ENCODE measurements around the gene PYY. TPM values are rescaled to one million over a fixed set of nuclear protein-coding genes. Genes with fewer than 3 reads are reported as not detected.
A peak's percentile ranks its signal among the peaks of the same experiment; 100 is the strongest.

The PYY gene
- total RNA-seq, 3 donors from 2014 or later, result 0.88 to 0.98 TPM; not detected in 1

DNA sequence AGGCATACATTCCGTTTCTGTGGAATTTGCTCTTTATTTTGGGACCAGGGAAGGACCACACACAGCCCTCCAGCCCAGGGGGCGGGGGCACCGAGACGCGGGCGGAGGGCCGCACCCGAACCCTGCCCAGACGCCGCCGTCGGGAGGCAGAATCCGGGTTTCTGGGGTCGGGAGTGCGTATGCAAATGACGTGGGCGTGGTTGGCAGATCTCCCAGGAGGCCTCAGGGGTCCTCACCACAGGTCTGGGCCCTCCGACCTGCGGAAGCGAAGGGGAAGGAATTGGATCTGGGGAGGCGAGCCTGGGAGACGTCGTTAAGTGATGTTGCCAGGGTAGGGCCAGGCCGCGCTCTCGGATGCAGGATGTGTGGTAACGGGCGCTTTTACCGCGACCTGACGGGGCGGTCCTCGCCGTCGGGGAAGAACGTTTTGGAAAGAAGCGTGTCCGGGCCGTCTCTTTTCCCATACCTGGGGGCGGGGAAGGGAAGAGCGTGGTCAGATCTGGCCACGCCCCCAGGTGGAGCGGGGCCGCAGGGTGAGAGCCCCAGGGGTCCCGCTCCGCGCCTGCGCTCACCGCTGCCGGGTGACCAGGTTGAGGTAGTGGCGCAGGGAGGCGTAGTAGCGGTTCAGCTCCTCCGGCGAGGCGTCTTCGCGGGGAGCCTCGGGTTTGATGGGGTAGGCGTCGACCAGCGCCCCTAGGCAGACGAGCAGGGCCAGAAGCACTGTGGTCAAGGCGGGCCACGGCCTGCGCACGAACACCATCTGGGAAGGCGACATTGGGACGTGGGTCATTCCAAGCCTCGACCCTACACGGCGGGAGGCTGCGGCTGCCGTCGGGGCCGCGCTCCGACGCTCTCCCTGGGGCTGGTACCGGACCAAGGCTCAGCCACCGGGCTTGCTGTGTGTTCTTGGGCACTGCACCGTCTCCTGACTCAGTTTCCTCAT is 745 bp downstream of the PYY start:
- TF ChIP-seq POLR2AphosphoS5 (IDR thresholded peaks at IDR 0.05) (no peak), POLR2A (IDR thresholded peaks at IDR 0.05) (no peak)
- TF ChIP-seq, protein P1, sequence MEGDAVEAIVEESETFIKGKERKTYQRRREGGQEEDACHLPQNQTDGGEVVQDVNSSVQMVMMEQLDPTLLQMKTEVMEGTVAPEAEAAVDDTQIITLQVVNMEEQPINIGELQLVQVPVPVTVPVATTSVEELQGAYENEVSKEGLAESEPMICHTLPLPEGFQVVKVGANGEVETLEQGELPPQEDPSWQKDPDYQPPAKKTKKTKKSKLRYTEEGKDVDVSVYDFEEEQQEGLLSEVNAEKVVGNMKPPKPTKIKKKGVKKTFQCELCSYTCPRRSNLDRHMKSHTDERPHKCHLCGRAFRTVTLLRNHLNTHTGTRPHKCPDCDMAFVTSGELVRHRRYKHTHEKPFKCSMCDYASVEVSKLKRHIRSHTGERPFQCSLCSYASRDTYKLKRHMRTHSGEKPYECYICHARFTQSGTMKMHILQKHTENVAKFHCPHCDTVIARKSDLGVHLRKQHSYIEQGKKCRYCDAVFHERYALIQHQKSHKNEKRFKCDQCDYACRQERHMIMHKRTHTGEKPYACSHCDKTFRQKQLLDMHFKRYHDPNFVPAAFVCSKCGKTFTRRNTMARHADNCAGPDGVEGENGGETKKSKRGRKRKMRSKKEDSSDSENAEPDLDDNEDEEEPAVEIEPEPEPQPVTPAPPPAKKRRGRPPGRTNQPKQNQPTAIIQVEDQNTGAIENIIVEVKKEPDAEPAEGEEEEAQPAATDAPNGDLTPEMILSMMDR (IDR thresholded peaks at IDR 0.05), result no peak
- intact Hi-C loops (cut with DNase I; ENCODE audit: low total_unique reads), result no loop called here
- H3K4me3 ChIP-seq, result peak overlapping the region in 2 of 3 donors; percentile 16 to 53
- no peak overlapping the region for H3K27ac ChIP-seq
- H3K4me1 ChIP-seq, result no peaks in the 10 kb centered on the region
- H3K27me3 ChIP-seq, result peaks cover 4 to 35% of the 10 kb centered on the region in 2 donors
- no peaks in the 10 kb centered on the region for H3K9me3 ChIP-seq
- no peak for DNase-seq (ENCODE audit: low spot score in 2 of 2)
- H3K36me3 ChIP-seq, result no peaks in the 10 kb centered on the region

GRCh38 chr17:43952351-43952723 is 1.4 kb downstream of the PYY start:
- H3K9me3 ChIP-seq, result no peaks in the 10 kb centered on the region
- TF ChIP-seq, protein P1 (IDR thresholded peaks at IDR 0.05), result no peak
- TF ChIP-seq POLR2AphosphoS5 (IDR thresholded peaks at IDR 0.05) (no peak), POLR2A (IDR thresholded peaks at IDR 0.05) (no peak)
- H3K27ac ChIP-seq, result no peak overlapping the region
- H3K4me1 ChIP-seq, result no peaks in the 10 kb centered on the region
- DNase-seq (ENCODE audit: low spot score in 2 of 2), result no peak
- peaks cover 4 to 39% of the 10 kb centered on the region in 2 donors for H3K27me3 ChIP-seq
- intact Hi-C loops (cut with DNase I; ENCODE audit: low total_unique reads), result no loop called here
- H3K36me3 ChIP-seq, result no peaks in the 10 kb centered on the region
- H3K4me3 ChIP-seq, result peak overlapping the region in 2 of 3 donors; percentile 16 to 53

GRCh38 chr17:43951750-43952149 is 2.0 kb downstream of the PYY start:
- intact Hi-C loops (cut with DNase I; ENCODE audit: low total_unique reads), result no loop called here

GRCh38 chr17:43950554-43950953 is 3.2 kb downstream of the PYY start:
- H3K9me3 ChIP-seq, result no peaks in the 10 kb centered on the region
- no peak overlapping the region for H3K4me3 ChIP-seq
- H3K36me3 ChIP-seq, result no peaks in the 10 kb centered on the region
- DNase-seq (ENCODE audit: low spot score in 2 of 2), result no peak
- no peak overlapping the region for H3K27ac ChIP-seq
- TF ChIP-seq POLR2A (IDR thresholded peaks at IDR 0.05) (no peak), POLR2AphosphoS5 (IDR thresholded peaks at IDR 0.05) (no peak)
- TF ChIP-seq, protein P1 (IDR thresholded peaks at IDR 0.05), result no peak
- no peaks in the 10 kb centered on the region for H3K4me1 ChIP-seq
- intact Hi-C loops (cut with DNase I; ENCODE audit: low total_unique reads), result no loop called here
- H3K27me3 ChIP-seq, result peaks cover 4 to 39% of the 10 kb centered on the region in 2 donors

More at GRCh38 chr17:43951750-43952149, 2.0 kb downstream of the PYY start:
- no peaks in the 10 kb centered on the region for H3K4me1 ChIP-seq
- no peak overlapping the region for H3K27ac ChIP-seq
- H3K36me3 ChIP-seq, result no peaks in the 10 kb centered on the region
- TF ChIP-seq POLR2AphosphoS5 (IDR thresholded peaks at IDR 0.05) (no peak), POLR2A (IDR thresholded peaks at IDR 0.05) (no peak)
- TF ChIP-seq, protein P1 (IDR thresholded peaks at IDR 0.05), result no peak
- H3K4me3 ChIP-seq, result no peak overlapping the region
- no peak for DNase-seq (ENCODE audit: low spot score in 2 of 2)
- no peaks in the 10 kb centered on the region for H3K9me3 ChIP-seq
- H3K27me3 ChIP-seq, result peaks cover 4 to 39% of the 10 kb centered on the region in 2 donors

DNA sequence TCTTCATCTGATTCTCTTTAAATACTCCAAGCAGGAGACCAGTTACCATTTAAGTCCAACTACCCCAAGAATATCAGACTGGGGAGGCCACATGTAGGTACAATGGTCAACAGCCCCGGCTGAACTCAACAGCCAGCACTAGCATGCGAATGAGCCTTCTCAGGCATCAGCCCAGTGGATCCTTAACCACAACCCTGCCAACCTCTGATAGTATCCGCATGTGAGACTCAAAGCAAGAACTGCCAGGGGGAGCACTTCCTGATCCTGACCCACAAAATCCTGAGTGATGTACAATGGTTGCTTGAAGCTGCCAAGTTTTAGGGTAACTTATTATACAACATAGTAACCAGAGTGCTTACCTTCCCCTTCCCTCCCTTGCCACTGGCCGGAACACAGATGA is 4.0 kb downstream of the PYY start:
- H3K27ac ChIP-seq, result no peak overlapping the region
- DNase-seq (ENCODE audit: low spot score in 2 of 2), result no peak
- no peak overlapping the region for H3K4me3 ChIP-seq
- no peak for TF ChIP-seq POLR2A (IDR thresholded peaks at IDR 0.05)
- TF ChIP-seq POLR2AphosphoS5 (IDR thresholded peaks at IDR 0.05), result no peak
- TF ChIP-seq, protein P1 (IDR thresholded peaks at IDR 0.05), result no peak
- intact Hi-C loops (cut with DNase I; ENCODE audit: low total_unique reads), result no loop called here
- H3K36me3 ChIP-seq, result no peaks in the 10 kb centered on the region
- H3K27me3 ChIP-seq, result peaks cover 4 to 39% of the 10 kb centered on the region in 2 donors
- H3K4me1 ChIP-seq, result no peaks in the 10 kb centered on the region
- H3K9me3 ChIP-seq, result no peaks in the 10 kb centered on the region
